NCI-H128 (cell line): ENCODE measurements around the gene LCE1A.

Source experiments
- DNase-seq: peaks from one replicate; lab custom pipeline; 2025; ENCODE audit not compliant: unreplicated experiment; lab: John Stamatoyannopoulos, UW

LCE1A gene, protein sequence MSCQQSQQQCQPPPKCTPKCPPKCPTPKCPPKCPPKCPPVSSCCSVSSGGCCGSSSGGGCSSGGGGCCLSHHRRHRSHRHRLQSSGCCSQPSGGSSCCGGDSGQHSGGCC

GRCh38 chr1:152827173-152827572 lies at the start of gene LCE1A:
Gene LCE1A, plus strand, starts transcription at chr1:152827473. Its CDS starts 0 bp downstream, at chr1:152827473.
- no peak for DNase-seq

- DNase-seq: no peak
Measured at GRCh38 chr1:152777510-152778137, 49.6 kb upstream of the LCE1A start.

DNA sequence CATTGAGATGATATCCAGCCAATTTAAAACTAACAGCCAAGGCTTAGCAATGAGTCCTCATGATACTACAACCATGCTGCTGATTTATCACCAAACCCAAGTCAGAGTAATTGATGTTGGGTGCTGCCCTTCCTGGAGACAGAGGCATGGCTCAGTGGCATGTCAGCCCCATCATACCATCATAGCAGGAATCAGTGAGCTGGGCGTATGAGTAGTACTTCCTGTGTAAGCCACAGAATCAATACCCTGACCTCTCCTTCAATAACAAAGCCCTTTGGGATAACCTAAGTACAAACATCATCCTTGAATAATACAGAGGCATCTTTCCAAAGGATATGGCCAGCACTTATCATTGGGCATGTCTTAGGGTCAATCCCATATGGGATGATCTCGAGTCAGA lies 44.2 kb upstream of the LCE1A start:
- no peak for DNase-seq

DNA sequence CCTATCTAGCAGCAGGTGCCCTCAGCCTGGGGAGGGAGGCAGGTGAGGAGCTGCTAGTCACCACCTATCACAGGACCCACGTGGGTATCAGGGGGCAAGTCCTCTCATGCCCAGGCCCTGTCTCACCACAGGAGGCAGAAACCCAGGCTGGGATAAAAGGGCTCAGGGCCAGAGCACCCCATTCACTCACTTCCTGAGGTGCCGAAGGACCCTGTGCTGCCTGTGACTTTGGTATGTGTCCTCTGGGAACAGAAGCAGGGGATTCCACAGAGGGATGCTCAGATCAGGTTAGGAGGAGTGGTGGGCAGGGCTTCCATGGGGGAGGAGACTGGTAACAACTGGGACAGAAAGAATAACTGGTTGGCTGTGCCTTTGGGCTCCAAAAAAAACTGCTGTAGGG lies 41.2 kb upstream of the LCE1A start, which contains the start of gene LCE1E:
Gene LCE1E (plus strand): TSS at position 181 of the 400 bp plus-strand sequence. CDS start 1,043 bp downstream, outside the sequence.
- DNase-seq: no peak

GRCh38 chr1:152795686-152796085 lies 31.6 kb upstream of the LCE1A start:
- DNase-seq: no peak

DNA sequence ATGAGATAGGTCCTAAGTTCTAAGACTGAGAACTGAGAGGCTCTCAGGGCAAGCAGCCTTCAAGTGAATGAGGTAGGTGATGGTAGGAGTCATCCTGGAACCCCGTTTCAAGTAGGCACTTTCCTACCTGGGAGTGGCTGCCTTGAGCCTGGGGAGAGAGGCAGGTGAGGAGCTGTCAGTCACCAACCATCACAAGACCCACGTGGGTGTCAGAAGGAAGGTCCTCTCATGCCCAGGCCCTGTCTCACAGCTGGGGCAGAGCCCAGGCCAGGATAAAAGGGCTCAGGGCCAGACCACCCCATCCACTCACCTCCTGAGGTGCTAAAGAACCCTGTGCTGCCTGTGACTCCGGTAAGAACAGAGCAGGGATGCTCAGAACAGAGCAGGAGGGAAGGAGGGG lies 30.9 kb upstream of the LCE1A start, which contains the start of gene LCE1D:
Gene LCE1D (plus strand): TSS at position 301 of the 400 bp plus-strand sequence. CDS start 1,074 bp downstream, outside the sequence.
- no peak for DNase-seq

- no peak for DNase-seq
Measured at GRCh38 chr1:152801333-152801732, 25.9 kb upstream of the LCE1A start.

DNA sequence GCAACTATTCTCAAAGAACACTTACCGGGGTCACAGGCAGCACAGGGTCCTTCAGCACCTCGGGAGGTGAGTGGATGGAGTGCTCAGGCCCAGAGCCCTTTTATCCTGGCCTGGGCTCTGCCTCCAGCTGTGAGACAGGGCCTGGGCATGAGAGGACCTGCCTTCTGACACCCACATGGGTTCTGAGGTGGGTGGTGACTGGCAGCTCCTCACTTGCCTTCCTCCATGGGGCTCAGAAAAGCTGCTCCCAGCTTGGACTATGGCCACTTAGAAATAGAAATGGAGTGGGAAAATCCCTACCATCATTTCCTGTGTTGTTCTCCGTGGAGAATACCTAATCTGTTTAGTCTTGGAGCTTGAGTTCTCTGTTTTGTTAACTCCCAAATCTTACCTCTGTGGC lies 20.7 kb upstream of the LCE1A start, which contains the start of gene LCE1C:
Gene LCE1C (minus strand): TSS at position 76 of the 400 bp plus-strand sequence. CDS start 1,173 bp downstream, outside the sequence.
- DNase-seq: no peak

- DNase-seq: no peak
Measured at GRCh38 chr1:152811050-152811449, 16.2 kb upstream of the LCE1A start.

DNA sequence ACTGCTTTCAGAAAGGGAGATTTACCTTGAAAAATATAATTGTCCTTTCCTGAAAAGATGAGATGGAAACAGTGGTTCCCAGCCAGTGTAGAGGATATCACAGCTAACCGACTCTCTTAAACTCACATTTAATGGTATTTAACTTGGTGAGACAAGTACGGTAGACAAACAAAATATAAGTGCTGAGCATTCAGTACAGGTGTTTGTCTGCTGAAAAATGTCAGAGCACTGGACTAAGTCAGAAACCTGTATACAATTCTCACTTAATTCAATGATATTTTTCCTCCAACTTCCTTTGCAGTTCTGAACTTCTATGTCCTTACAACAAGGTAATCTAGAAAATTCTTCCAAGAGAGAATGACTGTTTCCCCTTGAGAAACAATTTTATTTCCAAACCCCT lies 15.6 kb upstream of the LCE1A start, which contains the start of gene LCE1B:
Gene LCE1B (plus strand): TSS at position 301 of the 400 bp plus-strand sequence. CDS start 476 bp downstream, outside the sequence.
- no peak for DNase-seq

DNA sequence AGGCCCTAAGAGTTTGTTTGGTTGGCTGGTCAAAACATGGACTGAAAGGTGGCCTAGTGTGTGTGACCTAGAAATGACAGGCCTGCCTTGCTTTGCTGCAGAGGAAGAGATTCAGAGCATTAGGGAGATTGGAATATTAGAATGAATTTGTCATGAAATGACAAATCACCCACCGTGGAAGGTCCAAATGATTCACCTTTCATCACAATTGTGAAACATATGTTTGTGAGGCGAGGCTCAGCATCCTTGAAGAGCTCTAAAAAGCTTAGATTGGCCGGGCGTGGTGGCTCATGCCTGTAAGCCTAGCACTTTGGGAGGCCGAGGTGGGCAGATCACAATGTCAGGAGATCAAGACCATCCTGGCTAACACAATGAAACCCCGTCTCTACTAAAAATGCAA lies 10.0 kb upstream of the LCE1A start:
- DNase-seq: no peak

DNA sequence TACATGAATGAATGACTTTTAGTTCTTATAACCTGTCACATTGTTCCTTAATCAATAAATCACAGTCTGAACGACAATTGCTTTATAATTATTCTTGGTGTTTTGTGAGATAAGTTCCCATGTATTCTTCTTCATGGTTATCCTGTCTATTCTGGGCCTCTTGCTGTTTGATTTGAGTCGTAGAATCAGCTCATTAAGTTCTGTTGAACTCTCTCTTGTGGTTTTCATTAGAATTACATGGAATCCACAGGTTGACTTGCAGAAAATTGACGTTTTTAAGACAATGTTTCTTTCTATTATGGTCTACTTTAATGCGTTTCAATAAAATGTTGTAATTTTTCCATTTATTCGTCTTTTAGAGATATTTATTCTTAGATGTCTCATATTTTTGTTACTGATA lies 4.0 kb upstream of the LCE1A start:
- DNase-seq: no peak

GRCh38 chr1:152824964-152825363 lies 2.3 kb upstream of the LCE1A start:
- DNase-seq: no peak

DNA sequence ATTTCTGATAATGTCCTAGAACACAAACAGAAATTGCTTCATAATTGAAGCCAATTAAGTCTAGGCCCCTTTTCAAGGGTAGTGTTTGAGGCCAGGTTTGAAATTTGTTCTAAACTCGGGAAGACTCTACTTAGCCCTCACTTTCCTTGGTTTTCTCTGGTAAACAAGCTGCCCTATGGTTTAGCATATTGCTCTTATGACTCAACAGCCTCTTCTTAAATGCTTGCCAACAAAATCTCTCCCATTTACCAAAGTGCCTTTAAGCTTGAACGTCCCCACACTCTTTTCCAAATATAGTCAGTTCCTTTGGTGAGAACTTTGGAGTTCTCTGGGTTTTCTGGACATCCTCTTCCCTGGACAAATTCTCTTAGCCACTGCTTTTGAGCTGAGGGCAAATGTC lies 9.6 kb downstream of the LCE1A start:
- no peak for DNase-seq

GRCh38 chr1:152842556-152842955 lies 15.3 kb downstream of the LCE1A start, which contains the start of gene LCE6A:
Gene LCE6A, plus strand, starts transcription at chr1:152842856. Its CDS starts 665 bp downstream, at chr1:152843521.
- DNase-seq: no peak

DNA sequence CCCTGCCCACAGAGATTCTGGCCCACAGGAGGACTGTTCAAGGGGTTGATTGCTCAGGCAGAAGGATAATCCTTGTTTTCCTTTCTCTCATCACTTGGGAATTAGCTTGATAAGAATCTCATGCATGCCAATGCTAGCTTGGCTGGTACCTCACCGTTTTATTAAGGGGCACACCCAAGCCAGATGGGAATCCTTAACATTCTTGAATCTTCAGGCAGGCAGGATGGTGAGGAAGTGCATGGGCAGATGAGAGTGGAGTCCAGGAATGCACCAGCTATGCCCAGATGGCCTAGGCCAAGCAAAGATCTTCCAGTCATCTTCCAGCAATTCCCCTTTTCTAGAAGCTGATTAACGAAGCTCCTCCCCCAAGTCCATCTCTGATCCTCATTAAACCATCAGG lies 28.4 kb downstream of the LCE1A start:
- DNase-seq: no peak

DNA sequence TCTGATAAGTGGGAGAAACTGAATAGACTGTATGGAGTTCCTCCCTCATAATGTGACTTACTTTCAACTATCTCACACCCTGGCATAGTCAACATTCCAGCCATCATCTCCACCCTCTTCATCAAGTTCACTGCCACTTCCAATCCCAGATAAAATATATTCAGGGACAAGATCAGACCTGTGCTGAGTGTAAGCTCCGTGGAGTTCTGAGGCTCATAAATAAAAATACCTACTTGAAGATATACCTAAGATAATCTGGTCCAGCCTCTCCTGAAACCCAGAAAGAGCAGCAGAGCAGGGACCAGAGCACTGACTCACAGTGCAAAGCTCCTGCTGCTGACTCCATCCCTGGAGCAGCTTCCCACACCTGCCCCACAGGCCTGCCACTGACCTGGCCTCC lies 30.8 kb downstream of the LCE1A start:
- DNase-seq: no peak

GRCh38 chr1:152859696-152860095 lies 32.4 kb downstream of the LCE1A start, which contains the start of gene LCE7A:
Gene LCE7A, plus strand, starts transcription at chr1:152859996. Its CDS starts 702 bp downstream, at chr1:152860698.
- no peak for DNase-seq

- no peak for DNase-seq
Measured at GRCh38 chr1:152860129-152860528, 32.9 kb downstream of the LCE1A start.

GRCh38 chr1:152861374-152861773 lies 34.1 kb downstream of the LCE1A start:
- no peak for DNase-seq

DNA sequence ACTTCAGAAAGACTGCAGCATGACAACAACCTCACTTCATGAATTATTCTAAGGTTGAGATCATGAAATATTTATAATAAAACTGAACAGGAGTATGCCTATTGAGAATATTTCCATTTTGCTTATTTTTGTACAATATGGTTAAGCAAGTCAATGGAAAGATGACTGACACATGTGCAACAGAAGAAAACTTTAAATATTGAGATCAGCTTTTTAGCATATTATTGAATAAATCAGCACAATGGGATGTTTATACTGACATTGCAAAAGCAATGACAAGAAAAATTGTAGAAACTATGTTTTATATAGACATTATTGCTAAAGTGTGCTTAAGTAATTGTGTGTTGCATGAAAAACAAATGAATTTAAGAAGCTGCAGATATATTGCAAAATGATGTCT lies 37.2 kb downstream of the LCE1A start:
- DNase-seq: no peak

- no peak for DNase-seq
Measured at GRCh38 chr1:152866321-152866720, 39.0 kb downstream of the LCE1A start.
